DMS114 treated with DMSO at 0.1 percent for 48 hours (cell line): ENCODE measurements around the gene SVOPL.
"Not testable (repeated sequence)": the region's sequence is repeated elsewhere in the genome, so short reads cannot be mapped to it uniquely, and the experiment has no call there.

ENCODE experiments used
- DNase-seq: peaks from one replicate; lab custom pipeline; 2025; ENCODE audit not compliant: unreplicated experiment; lab: John Stamatoyannopoulos, UW

Gene SVOPL

DNA sequence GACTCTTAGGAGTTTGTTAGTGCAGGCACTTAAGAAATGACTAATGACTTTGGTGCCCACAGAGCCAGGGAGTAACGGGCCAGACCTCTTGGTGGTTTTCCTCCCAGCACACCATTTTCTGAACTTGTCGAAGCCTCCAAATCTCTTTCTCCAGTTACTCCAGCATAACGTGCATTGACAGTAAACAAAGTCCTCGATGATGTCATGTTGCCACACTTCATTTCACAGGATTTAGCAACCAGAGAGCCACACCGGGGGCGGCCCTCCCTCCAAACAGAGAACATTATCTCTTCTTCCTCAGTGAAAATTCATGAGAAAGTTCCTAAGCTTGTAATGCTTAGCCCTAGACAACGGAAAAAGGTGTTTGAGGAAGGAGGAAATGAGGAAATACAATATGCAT, 4.0 kb upstream of the SVOPL start:
- no peak for DNase-seq

DNA sequence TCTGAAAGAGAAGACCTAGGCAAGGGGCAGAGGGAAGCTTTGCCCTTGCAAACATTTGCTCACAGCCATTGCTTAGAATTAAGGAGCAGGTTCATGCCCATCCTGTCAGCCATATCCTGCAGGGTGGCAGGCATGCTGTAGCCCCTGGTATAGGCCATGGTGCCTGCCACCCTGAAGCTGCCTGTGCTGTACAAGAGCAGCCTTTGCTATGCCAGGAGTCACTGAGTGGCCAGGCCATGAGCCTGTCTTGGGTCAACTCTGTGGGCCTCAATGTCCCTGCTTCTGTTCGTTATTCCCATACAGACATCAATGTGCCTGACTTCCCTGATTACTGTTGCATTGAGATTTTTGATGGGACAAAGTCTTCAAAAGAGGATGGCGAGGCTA, 368 bp upstream of the SVOPL start:
- no peak for DNase-seq

DNA sequence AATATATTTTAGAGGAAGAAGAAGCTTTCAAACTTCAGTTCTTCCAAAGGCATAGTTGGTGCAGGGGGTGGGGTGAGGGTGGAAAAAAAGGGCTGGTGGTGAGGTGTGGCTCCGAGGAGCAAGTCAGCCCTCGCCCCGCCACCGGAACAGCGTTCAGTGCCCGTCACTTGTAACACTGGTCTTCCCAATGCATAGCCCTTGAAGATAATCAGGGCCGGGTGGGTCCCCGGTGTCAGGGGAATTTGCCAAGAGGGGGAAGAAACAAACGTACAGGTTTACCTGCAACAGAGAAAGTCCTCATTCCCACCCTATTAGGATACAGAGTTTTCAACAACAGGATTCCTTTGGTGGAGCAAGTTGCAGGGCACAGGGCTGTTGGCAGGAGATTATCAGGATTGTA, 1.5 kb downstream of the SVOPL start:
- DNase-seq: no peak

DNA sequence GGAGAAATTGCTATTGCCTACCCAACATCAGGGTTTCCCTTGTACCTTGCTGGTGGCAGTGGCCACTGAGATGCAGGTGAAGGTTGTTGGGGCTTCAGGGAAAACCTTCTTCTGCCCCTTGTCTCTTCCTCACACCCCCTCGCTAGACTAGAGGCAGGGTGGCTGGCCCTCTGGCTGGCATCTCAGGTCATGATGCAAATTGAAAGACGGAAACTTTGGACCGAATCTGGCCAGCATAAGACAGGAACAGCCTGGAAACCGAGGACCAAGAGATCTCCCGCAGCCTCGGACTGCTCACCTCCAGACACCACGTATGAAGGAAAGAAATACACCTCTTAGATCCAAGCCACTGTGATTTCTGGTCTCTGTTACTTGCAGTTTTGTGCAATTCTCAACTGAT, 2.9 kb downstream of the SVOPL start:
- no peak for DNase-seq

DNA sequence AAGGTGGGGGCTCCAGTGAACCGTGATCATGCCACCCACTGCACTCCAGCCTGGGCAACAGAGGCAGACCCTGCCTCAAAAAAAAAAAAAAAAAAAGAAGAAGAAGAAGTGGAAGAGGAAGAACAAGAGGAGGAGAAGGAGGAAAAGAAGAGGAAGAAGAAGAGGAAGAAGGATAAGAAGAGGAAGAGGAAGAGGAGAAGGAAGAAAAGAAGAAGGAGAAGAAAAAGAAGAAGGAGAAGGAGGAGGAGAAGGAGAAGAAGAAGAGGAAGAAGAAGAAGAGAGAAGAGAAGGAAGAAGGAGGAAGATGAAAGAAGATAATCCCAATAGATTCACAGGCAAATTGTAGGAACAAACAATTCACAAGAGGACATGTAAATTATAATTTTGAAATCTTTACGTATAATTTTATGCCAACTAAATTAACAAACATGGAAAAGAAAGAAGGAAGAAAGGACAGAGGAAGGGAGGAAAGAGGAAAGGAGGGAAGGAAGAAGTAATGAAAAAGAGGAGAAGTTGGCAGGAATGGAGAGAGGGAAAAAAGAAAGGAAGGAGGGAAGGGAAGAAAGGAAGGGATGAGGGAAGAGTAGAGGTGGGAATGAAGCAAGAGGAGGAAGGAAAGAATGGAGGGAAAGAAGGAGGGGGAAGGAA, 3.5 kb downstream of the SVOPL start:
- no peak for DNase-seq

DNA sequence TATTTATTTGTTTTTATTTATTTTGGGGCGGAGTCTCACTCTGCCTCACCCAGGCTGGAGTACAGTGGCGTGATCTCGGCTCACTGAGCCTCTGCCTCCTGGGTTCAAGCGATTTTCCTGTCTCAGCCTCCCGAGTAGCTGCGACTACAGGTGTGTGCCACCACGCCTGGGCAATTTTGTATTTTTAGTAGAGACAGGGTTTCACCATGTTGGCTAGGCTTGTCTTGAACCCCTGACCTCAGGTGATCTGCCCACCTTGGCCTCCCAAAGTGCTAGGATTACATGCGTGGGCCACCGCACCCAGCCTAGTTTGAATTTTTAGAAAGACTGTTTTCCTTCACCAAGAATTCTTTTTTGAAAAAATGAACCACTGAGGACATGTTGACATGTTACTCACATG, 5.4 kb downstream of the SVOPL start:
- not testable (repeated sequence) for DNase-seq

DNA sequence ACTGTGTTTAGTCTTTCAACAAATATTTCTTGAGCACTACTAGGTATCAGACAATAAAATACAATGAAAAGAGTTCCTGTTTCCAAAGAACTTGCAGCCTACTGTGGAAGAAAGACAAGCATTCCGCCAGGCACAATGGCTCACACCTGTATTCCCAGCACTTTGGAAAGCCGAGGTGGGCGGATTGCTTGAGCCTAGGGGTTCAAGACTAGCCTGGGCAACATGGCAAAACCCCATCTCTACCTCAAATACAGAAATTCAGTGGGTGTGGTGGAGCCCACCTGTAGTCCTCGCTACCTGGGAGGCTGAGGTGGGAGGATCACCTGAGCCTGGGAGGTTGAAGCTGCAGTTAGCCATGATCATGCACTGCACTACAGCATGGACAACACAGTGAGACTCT, 6.1 kb downstream of the SVOPL start:
- no peak for DNase-seq

DNA sequence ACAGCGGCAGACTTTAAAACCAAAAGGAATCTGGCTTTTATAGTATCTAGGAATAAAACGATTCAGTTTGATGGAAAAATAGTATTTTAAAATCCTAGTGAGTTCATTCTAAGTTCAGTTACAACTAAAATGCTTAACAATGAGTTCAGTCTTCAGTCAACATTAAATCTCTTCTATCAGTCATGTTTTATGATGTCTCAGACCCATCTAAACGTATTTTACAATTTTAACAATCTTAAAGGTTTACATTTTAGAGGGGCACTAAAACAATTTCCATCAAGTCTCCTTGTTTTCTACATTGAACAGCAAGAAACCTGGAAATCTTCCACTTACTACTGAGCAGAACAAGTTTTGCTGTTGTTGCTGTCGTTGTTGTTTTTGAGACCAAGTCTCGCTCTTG, 10.0 kb downstream of the SVOPL start:
- no peak for DNase-seq

DNA sequence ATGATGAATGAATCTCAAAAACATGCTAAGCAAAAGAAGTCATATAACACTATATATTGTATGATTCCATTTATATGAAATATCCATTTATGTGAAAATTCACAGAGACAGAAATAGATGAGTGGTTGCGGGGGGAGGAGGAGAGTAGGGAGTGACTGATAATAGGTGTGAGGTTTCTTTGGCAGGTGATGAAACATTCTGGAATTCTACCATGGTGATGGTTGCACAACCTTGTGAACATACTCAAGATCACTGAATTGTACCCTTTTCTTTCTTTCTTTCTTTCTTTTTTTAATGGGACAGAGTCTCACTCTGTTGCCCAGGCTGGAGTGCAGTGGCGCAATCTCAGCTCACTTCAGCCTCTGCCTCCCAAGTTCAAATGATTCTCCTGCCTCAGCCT, 10.7 kb downstream of the SVOPL start:
- no peak for DNase-seq

DNA sequence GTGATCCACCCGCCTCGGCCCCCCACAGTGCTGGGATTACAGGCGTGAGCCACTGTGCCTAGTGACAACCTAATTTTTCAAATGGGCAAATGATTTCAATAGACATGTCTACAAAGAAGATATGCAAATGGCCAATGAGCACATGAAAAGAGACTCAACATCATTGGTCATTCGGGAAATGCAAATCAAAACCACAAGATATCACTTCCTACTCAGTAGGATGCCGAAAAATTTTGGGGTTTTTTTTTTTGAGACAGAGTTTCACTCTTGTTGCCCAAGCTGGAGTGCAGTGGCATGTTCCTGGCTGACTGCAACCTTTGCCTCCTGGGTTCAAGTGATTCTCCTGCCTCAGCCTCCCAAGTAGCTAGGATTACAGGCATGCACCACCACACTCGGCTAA, 13.1 kb downstream of the SVOPL start:
- not testable (repeated sequence) for DNase-seq

DNA sequence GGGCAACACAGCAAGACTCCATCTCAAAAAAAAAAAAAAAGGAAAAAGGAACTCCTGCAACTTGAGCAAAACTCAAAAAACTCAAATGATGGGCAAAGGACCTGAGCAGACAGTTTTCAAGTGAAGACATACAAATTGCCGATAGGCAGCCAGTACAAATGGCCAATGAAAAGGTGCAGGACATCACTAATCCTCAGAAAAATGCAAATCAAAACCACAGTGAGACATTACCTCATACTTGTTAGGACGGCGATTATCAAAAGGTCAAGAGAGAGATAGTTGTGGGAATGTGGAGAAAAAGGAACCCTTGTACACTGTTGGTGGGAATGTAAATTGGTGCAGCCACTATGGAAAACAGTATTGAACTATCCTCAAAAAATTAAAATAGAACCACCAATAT, 16.8 kb downstream of the SVOPL start:
- DNase-seq: no peak

DNA sequence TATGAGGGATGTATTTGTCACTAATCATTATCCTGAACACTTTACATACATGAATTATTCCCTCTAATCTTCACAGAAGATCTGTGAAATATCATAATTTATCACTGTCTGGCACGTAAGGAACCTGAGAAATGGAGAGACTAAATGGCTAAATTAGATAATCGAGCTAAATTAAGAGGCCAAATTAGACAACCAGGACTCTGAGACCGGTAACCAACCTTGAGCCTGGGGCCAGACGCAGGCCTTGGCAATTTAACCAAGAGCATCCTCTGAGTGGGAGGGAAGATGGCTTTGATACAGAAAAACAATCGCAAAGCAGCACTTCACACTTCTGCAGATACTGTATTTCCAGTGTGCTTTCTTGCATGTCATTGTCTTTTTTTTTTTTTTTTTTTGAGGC, 21.4 kb downstream of the SVOPL start:
- no peak for DNase-seq

DNA sequence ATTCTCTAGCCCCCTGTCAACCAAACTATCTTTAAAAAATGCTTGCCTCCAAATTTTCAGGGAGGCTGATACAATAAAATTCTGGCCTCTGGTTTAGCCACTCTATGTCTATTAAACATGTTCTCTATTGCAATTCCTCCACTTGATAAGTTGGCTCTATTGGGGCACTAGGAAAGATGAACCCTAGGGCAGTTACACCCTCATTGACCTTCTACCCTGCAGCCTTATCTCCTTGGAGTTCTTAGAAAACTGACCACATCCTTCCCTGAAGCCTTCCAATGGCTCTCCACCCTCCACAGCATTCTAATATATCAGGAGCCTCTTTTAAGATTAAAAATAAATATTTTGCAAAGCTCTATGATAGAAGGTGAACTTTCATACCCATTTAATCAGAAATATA, 30.6 kb downstream of the SVOPL start:
- no peak for DNase-seq

DNA sequence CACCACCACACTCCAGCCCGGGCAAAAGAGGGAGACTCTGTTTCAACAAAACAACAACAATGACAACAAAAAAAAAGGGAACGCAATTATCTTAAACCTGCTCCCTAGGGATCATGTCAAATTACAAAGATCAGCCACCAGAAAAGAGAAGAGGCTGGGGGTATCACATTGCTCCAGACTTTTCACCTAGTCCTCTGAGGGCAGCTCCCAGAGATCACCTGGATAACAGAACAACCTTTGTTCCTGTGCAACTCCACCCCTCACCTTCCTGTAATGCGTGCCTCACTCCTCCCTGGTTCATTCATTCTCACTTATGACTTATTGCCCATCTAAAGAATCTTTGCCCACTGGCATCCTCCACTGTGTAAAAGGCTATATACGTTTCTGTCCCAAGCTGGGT, 31.8 kb downstream of the SVOPL start:
- DNase-seq: no peak

DNA sequence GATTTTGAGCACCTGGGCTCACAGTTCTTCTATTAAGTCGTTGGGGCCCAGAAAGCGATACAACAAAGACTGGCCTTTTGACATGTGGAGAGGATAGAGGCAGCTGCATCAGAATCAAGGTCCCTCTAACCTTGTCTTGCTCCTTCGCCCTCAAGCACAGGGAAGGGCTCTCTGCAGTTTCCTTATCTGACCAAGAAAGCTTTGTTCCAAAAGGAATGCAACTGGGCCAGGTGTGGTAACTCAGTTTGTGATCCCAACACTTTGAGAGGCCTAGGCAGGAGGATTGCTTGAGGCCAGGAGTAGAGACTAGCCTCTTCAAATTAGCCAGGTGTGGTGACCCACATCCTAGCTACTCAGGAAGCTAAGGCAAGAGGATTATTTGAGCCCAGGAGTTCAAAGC, 32.2 kb downstream of the SVOPL start:
- DNase-seq: no peak

DNA sequence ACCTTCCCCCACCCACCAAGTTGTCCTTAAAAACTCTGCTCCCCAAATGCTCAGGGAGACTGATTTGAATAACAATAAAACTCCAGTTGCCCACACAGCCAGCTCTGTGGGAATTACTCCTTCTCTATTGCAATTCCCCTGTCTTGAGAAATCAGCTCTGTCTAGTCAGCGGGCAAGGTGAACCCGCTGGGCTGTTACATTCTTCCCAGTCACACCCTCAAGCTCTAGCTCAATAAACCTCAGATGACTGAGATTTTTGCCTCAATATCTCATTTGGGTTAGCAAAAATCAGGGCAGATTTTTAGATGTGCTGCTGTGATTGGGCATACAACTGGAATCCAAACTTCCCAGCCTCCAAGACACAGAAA, 32.9 kb downstream of the SVOPL start:
- no peak for DNase-seq

DNA sequence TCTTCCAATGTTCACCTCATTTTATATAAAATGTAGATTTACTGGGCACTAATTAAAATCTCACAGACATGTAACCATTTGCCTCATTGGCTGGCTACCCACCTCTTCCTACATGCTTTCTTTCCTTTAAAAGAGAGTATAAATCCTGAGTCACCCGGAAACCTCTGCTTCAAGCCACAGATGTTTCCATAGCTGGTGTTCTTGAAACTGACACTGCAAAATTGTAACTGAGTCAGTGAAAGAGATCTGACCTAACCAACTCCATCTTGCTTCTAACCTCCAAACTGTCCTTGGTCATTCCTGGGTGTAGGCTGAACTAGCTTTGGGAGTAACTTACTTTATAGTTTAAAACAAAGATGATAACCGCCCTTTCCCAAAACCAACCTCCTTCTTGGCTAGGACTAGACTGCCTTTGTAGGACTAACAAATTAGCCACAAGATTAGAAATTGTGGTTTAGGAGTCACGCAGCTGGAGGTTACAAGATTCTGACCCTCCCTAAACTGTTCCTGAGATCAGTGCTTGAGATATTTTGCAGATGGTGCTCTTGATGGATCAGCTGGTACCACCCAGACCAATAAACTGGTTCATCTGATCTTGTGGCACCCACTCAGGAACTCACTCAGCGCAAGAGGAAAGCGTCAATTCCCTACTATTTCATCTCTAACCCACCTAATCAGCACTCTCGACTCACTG, 33.5 kb downstream of the SVOPL start:
- DNase-seq: no peak

DNA sequence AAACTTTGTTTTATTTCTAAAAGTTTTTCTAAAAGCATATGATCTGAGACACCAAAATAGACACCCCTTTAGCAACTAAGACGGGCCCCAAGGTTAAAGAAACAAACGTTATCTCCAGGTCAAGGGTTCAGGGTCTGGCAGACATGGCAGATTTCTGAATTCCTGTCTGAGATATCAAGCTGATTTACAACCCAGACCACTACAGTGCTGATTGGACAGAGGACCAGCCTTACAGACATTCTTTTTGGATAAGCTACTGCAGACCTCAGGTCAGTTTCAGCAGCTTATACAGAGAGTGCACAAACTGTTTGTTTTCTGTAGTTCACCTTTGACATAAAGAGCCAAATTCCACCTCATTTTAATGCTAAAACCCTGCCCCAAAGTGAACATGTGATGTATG, 34.8 kb downstream of the SVOPL start:
- no peak for DNase-seq

DNA sequence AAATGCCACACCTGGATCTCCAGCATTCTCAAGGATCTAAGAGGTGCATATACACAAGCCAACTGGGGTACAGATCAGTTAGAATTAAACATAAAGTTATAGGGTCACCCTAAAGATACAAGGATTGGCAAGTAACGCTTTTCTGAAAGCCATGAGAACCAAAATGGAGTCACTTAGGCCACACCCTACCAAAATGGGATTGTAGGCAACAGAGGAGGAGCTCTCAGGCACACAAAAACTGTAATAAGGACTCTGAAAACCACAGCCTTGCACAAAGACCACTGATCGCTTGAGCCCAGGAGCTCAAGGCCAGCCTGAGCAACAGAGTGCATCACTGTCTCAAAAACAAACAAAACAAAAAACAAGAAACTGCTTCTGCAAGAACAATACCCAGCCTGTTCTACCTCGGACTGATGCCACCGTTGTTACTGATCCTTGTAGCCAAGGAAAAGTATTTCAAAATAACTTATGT, 35.5 kb downstream of the SVOPL start:
- DNase-seq: no peak

DNA sequence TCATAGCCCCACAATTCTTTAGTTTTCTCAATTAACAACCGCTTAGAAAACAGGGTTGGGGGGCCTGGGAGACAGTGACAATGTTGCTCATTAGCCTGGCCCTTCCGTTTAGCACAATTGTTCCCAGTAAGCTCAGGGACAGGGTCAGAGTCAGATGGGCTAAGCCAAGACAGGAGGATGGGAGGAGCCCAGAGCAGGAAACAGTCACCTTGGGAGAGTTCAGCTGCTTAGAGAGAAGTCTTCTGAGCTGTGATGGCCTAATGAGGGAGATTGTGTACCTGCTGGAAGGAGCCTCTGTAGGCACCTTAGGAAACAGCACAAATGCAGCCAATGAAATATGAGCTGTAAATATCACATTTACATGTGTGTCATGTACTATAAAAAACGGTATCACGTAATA, 35.9 kb downstream of the SVOPL start:
- no peak for DNase-seq

DNA sequence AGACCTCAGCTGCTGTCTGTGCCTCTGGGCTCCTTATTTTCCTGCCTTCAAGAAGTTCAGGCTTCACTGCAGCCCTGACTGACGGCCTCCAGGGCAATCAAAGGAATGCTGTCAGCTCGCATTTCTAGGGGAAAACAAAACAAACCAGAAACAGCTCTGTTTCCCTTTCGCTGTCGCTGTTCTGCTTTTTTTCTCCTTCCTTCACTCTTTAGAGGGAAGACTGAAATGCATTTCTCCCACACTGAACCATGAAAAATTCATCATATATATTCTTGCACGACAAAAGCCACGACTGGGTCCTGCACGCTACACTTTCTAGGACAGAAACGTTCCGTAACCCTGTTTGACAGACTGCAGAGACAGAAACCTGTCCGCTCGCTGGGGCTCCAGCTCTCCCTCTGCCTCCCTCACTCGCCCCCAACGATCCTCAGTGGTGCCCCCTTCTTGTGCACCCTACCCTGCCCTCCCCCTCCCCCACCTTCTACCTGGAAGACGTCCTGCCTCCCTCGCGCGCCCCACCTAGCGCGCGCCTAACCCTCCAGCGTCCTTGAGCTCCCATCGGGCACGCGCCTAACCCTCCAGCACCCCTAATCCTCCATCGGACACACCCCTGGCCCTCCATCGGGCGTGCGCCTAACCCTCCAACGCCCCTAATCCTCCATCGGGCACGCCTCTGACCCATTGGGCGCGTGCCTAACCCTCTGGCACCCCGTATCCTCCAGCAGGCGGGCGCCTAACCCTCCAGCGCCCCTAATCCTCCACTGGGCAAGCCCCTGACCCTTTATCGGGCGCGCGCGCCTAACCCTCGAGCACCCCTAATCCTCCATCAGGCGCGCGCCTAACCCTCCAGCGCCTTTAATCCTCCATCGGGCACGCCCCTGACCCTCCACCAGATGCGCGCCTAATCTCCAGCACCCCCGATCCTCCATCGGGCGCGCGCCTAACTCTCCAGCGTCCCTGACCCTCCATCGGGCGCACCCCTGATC, 37.1 kb downstream of the SVOPL start:
- DNase-seq: no peak

DNA sequence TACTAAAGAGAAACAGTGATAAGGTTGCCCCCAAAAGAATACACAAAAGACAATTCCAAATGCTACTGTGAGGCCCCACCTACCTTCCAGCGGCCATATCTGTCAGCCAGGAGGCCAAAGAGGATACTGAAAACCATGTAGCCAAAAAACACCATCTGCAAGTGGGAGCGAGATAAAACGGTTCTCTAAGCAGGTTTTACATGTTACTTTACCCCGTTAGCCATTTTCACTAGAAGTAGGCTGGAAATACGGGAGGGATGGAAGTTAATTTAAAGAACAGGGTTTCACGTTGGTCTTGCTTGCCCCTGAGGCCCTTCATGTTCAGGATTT, 38.2 kb downstream of the SVOPL start:
- no peak for DNase-seq
